NCI-H2107 (cell line): ENCODE data around the gene PKN1.
"Not testable (repeated sequence)": the region's sequence is repeated elsewhere in the genome, so short reads cannot be mapped to it uniquely, and the experiment has no call there.

ENCODE experiments used
- DNase-seq: peaks from one replicate; lab custom pipeline; 2025; lab: John Stamatoyannopoulos, UW

Gene PKN1

DNA sequence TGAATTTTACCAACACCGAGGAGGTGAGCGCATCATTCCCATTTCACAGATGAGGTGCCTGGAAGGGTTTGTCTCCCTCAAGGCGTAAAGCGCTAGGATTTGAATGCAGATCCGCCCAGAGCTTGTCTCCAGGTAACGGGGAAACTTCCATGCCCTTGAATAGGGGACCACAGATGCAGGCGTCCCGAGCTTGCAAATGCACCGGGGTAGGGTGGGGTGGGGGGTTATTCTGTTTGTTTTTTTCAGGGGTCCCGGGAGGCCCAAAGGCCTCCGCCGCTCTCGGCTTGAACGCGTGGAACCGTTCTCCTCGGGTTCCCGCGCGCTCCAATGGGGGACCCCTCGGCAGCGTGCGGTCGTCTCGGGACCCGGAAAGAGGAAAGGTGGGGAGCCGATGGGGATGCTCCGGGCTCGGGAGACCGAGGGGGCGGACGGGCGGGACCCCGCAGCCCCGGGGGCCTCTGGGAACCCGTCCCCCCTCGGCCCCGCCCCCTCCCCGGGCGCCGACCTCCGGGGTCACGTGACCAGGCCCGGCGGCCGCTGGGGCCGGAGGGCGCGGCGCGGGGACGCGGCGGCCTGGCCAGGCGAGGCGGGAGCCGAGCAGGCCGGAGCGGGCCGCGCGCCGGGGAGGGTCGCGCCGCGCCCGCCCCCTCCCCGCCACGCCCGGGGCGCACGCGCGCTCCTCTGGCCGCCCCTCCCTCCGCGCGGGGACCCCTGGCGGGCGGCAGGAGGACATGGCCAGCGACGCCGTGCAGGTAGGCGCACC, at the start of gene PKN1:
TSS of gene PKN1 (plus strand) at position 516 of the 763 bp plus-strand sequence. CDS start at position 732, 216 bp downstream.
- no peak for DNase-seq

DNA sequence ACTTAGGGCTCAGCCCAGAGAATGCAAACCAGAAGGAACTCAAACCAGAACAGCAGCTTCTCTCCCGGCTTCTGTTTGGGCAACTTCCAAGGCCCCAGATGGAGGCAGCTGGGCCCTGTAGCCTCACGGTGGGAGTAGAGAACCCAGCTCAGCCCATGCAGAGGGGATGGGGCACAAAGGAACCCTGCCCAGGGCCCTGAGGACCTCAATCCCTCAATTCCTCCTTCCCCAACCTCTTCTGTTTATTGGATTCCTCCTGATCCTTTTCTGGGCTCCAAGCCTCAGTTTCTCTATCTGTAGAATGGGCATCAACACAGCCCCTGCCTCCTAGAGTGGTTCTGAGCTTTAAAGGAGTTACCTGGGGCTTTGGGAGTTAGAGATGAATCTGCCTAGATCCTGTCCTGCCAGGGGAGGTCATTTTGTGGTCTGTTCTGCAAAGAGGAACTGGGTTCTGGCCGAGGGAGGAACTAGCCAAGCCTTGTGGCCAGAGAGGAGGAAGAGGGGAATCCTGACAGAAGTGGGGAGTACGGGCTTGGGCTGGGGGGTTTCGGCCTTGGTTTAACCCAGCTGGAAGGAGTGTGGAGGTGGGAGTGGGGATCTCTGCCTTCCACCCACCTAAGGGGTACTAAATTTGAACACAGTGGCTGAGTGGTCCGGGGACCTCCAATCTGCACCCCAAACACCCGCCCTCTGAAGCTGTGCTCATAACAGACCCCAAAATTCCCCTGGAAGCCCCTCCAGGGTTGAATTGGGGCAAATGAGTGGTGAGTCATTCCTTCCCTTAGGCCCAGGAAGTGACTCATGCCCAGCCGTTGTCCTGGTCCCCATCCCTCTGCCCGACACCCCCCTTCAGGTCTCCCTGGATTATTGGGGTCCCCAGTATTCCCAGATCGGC, 49.2 kb upstream of the PKN1 start:
- DNase-seq: no peak

DNA sequence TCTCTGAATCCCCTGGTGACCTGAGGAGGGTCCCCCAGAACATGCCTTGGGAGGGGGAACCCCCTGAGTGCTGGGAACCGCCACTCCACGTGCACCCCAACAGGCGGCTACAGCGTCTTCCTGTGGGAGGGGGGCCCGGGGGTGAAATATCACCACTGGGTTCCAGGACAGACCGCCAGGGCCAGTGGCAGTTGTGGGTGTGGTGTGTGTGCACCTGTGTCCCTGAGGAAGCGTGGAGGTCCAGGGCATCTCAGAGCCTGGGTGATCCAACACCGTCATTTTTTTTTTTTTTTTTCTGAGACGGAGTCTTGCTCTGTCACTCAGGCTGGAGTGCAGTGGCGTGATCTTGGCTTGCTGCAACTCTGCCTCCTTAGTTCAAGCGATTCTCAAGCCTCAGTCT, 47.6 kb upstream of the PKN1 start:
- DNase-seq: no peak

DNA sequence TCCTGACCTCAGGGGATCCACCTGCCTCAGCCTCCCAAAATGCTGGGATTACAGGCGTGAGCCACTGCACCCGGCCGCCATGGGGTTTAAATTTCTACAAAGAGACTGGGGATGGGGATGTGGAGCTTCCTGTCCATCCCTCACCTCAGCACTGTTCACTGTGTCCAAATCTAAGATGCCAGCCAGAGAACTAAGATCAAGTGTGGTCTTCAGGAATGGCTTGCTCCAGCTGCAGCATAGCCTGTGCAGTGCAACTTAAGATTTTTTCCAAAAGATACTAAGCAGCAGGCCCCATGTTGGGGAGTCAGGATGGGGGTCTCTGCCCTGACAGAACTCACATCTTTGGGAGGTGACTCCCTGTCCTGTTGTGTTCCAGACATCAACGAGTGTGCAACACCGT, 42.6 kb upstream of the PKN1 start:
- DNase-seq: no peak

DNA sequence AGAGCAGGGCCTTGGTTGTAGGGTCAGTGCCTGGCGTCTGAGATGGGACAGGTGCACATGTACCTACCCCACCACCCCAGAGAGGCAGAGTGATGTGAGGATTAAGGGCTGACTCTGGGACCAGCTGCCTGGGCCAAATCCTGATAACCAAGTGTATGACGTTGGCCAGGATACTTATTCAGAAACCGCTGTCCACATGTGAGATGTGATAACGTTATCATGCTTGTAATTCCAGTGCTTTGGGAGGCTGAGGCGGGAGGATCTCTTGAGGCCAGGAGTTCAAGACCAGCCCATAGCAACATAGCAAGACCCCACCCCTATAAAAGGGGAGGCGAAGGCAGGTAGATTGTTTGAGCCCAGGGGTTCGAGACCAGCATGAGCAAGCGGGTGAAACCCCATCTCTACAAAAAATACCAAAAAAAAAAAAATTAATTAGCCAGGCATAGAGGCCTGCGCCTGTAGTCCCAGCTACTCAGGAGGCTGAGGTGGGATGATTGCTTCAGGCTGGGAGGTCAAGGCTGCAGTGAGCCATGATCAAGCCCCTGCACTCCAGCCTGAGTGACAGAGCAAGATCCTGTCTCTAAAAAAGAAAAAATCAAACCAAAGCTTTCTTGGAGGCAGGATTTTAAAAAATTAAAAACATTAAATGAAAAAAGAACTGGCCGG, 41.8 kb upstream of the PKN1 start:
- no peak for DNase-seq

DNA sequence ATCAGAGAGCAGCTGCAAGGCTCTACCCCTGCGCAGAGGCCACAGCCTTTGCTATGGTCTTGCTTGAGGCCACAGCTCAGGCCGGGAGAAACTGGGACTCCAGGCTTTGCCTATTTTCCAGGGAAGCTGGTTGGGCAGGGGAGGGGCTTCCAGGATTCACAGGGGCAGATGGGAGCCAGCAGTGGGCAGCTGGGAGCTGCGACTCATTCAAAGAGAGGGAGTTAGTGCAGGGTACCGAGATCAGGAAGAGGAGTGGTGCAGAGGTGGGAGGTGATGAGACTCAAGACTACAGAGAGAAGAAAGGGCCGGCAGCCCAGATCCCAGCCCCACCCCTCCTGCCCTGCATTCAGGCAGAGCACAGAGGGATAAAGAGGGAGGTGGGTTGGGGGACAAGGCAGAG, 39.8 kb upstream of the PKN1 start:
- DNase-seq: no peak

DNA sequence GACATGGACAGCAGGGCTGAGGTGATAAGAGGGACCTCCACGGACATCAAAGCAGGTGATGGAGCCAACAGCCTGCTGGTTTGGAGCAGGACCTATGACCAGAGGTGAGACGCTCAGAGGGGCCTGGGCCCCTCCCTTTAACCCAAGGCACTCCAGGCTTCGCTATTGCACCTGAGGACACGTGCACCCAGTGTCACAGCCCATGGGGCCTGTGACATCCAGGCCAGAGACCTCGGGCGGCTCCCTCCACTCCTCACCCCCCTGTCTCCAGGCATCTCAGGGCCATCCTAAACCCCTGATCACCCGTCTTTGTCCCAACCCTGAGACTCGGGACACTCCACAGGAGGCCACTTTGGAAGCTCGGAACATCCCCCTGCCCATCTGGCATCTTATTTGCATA, 38.9 kb upstream of the PKN1 start:
- DNase-seq: no peak

DNA sequence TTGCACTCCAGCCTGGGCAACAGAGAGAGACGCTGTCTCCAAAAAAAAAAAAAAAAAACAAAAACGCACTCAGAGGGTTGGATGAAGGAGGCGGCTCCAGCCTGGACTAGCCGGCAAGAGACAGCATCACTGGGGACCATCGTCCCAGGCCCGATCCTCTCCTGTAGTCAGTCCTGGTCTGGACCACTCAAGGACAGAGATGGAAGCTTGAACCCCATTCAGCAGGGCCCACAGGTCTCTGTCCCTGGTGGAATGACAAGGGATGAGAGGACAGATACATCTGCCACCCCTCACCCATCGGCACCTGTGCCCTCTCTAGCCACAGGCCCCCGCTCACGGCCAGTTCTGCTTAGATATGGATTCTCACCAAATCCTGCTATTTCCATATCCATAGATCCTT, 37.8 kb upstream of the PKN1 start:
- DNase-seq: no peak

DNA sequence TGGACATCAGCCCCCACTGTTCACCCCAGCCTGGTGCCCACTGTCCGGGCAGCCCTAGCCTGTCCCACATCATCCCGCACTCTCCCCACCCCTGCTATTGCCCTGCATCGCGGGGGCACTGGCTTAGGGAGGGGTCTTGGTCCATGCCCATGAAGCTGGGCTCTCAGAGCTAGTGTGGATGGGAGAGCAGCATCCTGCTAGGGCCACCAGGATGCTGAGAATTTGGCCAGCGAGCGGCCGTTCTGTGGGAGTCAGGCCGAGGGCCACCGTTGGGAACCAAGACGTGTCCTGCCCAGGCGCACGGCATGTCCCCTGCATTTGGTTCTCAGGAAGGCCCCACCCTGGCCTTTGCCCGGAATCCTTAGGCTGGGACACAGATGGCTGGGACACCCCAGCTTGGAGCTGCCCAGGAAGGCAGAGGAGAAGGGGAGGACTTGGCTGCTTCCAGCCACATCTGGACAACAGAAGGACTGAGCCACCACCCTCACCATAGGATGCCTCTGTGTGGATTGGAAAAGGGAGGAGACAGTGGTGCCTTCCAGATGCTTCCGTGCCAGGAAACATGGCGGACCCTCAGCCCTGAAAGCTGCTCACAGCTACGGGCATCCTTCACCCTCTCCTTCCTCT, 37.3 kb upstream of the PKN1 start:
- no peak for DNase-seq

DNA sequence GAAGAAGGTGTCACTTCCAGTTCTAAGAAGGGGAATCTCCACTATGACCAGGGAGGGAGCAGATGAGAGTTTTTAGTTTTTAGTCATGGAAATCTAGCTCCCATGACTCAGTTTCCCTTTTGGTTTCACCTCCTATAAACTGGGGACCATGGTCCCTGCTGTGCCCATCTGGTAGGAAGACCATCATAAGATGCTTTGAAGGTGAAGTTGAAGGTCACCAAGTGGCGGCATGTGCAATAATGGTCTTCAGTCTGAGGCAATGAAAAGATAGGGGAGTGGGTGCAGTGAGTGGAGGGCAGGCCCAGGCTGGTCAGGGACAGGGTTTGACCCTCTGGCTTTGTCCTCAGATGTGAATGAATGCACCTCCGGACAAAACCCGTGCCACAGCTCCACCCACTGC, 36.4 kb upstream of the PKN1 start:
- DNase-seq: not testable (repeated sequence)

DNA sequence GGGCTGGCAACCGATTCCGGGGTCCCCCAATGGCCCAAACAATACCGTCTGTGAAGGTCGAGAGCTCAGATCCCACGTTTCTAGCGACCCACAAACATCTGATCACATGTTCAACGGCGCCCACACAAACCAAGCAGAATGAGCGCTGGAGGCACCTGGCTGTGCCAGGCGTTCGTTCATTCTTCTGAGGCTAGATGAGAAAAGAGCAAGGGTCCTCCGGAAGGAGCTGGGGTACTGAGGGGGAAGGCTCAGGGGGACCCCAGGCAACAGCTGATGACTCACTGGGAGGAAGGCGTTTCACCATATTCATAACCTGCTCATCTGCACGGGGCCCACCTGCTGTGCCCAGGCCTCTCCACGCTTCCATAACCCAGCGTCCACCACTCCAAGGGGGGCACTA, 35.9 kb upstream of the PKN1 start:
- not testable (repeated sequence) for DNase-seq

DNA sequence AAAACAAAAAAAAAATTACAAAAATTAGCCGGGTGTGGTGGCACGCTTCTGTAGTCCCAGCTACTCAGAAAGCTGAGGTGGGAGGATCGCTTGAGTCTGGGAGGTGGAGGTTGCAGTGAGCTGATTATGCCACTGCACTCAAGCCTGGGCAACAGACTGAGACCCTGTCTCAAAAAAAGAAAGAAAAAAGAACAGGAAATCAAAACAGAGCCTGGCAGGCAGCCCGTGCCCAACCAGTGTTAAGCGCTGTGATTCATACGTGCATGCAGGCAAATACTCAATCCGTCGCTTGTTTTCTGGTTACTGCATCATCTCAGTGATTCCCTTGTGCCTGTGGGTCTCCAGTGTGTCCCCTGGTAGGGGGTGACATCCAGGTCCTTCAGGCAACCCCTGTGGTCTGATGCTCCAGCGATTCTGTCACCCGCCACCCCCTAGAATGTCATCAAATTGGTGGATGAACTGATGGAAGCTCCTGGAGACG, 32.1 kb upstream of the PKN1 start:
- no peak for DNase-seq

DNA sequence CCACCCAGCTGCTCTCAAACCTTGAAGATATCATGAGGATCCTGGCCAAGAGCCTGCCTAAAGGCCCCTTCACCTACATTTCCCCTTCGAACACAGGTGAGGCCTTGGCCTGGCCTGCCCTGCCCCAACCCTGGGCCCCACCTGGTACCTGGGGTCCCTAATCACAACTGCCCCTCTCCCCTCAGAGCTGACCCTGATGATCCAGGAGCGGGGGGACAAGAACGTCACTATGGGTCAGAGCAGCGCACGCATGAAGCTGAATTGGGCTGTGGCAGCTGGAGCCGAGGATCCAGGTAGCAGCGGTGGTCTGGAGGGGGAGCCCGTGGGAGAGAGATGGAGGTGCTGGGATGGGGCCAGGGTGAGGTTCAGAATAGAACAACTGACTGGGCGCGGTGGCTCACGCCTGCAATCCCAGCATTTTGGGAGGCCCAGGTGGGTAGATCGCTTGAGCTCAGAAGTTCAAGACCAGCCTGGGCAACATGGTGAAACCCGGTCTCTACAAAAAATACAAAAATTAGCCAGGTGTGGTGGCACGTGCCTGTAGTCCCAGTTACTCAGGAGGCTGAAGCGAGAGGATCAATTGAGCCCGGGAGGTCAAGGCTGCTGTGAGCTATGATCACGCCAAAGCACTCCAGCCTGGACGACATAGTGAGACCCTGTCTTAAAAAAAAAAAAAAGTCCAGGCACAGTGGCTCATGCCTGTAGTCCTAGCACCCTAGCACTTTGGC, 31.5 kb upstream of the PKN1 start:
- DNase-seq: no peak

DNA sequence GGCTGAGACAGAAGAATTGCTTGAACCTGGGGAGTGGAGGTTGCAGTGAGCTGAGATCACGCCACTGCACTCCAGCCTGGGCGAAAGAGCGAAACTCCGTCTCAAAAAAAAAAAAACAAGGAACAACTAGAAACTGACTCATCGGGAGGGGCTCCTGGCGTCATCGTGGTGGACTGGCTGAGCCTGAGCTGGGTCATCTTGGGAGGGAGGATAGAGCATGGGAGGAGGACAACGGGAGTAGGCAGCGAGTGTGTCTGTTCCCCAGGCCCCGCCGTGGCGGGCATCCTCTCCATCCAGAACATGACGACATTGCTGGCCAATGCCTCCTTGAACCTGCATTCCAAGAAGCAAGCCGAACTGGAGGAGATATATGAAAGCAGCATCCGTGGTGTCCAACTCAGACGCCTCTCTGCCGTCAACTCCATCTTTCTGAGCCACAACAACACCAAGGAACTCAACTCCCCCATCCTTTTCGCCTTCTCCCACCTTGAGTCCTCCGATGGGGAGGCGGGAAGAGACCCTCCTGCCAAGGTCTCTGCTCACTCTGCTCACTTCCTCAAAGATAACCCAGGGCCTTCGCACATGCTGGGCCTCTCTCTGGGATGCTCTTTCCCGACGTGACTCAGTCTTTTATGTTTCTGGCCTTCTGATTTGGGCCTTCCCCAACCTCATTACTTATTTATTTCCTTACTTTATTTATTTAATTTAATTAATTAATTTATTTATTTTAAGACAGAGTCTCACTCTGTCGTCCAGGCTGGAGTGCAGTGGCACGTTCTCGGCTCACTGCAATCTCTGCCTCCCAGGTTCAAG, 30.6 kb upstream of the PKN1 start:
- DNase-seq: no peak

DNA sequence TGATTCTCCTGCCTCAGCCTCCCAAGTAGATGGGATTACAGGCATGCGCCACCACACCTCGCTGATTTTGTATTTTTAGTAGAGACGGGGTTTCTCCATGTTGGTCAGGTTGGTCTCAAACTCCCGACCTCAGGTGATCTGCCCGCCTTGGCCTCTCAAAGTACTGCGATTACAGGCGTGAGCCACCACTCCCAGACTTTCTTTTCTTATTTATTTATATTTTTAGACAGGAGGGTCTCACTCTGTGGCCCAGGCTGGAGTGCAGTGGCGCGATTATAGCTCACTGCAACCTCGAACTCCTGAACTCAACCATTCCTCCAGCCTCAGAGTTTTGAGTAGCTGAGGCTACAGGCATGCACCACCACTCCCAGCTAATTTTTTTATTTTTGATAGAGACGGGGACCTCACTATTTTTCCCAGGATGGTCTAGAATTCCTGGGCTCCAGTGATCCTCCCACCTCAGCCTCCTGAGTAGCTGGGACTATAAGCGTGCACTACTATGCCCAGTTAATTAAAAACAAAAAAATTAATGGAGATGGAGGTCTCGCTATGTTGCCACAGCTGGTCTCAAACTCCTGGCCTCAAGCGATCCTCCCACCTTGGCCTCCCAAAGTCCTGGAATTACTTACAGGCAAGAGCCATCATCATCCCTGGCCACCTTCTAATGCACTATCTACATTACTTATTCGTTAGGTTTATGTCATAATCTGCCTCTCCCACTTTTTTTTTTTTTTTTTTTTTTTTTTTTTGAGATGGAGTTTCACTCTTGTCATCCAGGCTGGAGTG, 29.8 kb upstream of the PKN1 start:
- not testable (repeated sequence) for DNase-seq

DNA sequence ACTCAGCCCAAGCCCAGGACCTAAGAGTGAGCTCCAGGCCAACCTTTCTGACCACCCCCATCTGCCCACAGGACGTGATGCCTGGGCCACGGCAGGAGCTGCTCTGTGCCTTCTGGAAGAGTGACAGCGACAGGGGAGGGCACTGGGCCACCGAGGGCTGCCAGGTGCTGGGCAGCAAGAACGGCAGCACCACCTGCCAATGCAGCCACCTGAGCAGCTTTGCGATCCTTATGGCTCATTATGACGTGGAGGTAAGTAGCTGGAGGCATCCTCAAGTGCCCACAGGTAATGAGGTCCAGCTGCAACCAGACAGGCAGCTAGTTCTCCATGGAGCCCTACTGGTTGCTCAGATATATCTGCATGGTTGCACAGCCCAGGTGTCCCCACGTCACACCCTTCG, 28.8 kb upstream of the PKN1 start:
- peak; percentile 61 for DNase-seq

DNA sequence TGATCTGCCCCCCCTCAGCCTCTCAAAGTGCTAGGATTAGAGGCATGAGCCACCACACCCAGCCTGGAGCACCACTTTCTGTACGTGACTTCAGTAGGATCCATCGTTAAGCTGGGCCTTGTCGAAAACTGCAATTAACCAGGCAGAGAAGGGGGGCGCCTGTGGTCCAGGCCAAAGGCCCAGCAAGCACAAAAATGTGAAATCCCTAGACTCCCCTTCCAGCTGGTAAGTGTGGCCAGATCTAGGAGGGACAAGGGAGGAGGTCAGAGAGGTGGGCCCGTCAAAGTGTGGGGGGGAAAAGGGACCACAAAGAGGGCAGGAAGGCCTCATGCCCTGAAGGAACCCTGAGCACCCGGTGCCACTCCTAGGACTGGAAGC, 27.7 kb upstream of the PKN1 start:
- no peak for DNase-seq

DNA sequence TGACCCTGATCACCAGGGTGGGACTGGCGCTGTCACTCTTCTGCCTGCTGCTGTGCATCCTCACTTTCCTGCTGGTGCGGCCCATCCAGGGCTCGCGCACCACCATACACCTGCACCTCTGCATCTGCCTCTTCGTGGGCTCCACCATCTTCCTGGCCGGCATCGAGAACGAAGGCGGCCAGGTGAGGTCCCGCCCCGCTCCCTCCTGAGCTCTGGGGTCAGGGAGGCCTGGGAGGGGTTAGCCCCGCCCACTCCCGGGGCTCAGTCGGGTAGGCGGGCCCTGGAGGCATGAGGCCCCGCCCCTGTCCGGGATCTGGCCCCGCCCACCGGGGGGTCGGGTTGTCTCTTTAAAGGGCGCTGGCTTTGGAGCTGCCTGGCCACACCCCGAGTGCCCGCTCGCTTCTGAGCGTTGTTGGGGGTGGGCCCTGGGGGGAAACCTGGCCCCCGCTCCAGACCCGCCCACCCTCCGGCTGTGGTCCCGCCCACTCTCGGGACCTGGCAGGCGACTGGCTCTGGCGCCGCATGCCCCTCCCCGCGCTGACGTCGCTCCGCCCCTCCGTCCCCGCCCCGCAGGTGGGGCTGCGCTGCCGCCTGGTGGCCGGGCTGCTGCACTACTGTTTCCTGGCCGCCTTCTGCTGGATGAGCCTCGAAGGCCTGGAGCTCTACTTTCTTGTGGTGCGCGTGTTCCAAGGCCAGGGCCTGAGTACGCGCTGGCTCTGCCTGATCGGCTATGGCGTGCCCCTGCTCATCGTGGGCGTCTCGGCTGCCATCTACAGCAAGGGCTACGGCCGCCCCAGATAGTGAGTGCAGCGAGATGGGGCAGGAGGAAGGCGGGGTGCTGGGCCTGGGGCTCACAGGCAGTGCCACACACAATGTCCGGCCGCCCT, 27.1 kb upstream of the PKN1 start:
- DNase-seq: peak; percentile 72
